ENCODE data around the gene TEDC2. TPM values are rescaled to one million over a fixed set of nuclear protein-coding genes. Genes with fewer than 3 reads are reported as not detected.
A peak's percentile ranks its signal among the peaks of the same experiment; 100 is the strongest.

Gene TEDC2
- total RNA-seq = 1 to 10 TPM in 1 of 4 donors, not detected in 3; 1.5 TPM

GRCh38 chr16:2459647-2460390, at the start of gene TEDC2:
TSS of gene TEDC2 (plus strand) at chr16:2460109. CDS start at chr16:2460145, 36 bp downstream.
- Histone ChIP-seq H3K9me3 (no peaks in the 10 kb centered on the region), H3K27me3 (no peaks in the 10 kb centered on the region), H3K36me3 (peaks cover 0 to 10% (median 9%) of the 10 kb centered on the region in 4 donors), H3K4me3 (peak within 1 kb of the TSS; percentile 53 to 64 (median 59)), H3K4me1 (peaks cover 15 to 20% (median 17%) of the 10 kb centered on the region in 4 donors), H3K27ac (replicated peaks in 1 of 4) (peak within 1 kb of the TSS; percentile 45 to 57 (median 55))
- peak; percentile 98 for DNase-seq (ENCODE audit: extremely low spot score)
- no peak for TF ChIP-seq EP300 (IDR thresholded peaks at IDR 0.05)
- TF ChIP-seq POLR2AphosphoS5 (IDR thresholded peaks at IDR 0.05) = peak in 1 of 2 donors; percentile 77
- intact Hi-C loops (cut with DNase I) = loop anchor here (5.0 kb wide), 1 partner anchor 42 kb away; no protein-coding TSS in a partner anchor
- under 1% methylated on average over 18 of the region's 66 CpGs for WGBS

GRCh38 chr16:2415085-2415484, 44.8 kb upstream of the TEDC2 start:
- H3K36me3 ChIP-seq = no peaks in the 10 kb centered on the region
- peaks cover 0 to 21% (median 0%) of the 10 kb centered on the region in 4 donors for H3K27me3 ChIP-seq
- 40% methylated on average over 1 of the region's 2 CpGs for WGBS
- no peak overlapping the region for H3K4me3 ChIP-seq
- no peaks in the 10 kb centered on the region for H3K9me3 ChIP-seq
- no peaks in the 10 kb centered on the region for H3K4me1 ChIP-seq
- DNase-seq (ENCODE audit: extremely low spot score) = no peak
- H3K27ac ChIP-seq (replicated peaks in 1 of 4) = no peak overlapping the region
- TF ChIP-seq POLR2A (IDR thresholded peaks at IDR 0.05; ENCODE audit: low read depth) (no peak), CTCF (IDR thresholded peaks at IDR 0.05) (no peak), EP300 (IDR thresholded peaks at IDR 0.05) (no peak), POLR2AphosphoS5 (IDR thresholded peaks at IDR 0.05) (no peak)
- intact Hi-C loops (cut with DNase I) = no loop called here

GRCh38 chr16:2420035-2420434, 39.9 kb upstream of the TEDC2 start:
- no peak overlapping the region for H3K27ac ChIP-seq (replicated peaks in 1 of 4)
- no peak overlapping the region for H3K4me3 ChIP-seq
- H3K9me3 ChIP-seq = no peaks in the 10 kb centered on the region
- peaks cover 0 to 15% (median 0%) of the 10 kb centered on the region in 4 donors for H3K27me3 ChIP-seq
- no peaks in the 10 kb centered on the region for H3K36me3 ChIP-seq
- H3K4me1 ChIP-seq = no peaks in the 10 kb centered on the region
- no peak for TF ChIP-seq POLR2AphosphoS5 (IDR thresholded peaks at IDR 0.05)
- no peak for TF ChIP-seq CTCF (IDR thresholded peaks at IDR 0.05)
- no peak for TF ChIP-seq POLR2A (IDR thresholded peaks at IDR 0.05; ENCODE audit: low read depth)
- no peak for TF ChIP-seq EP300 (IDR thresholded peaks at IDR 0.05)
- DNase-seq (ENCODE audit: extremely low spot score) = no peak
- intact Hi-C loops (cut with DNase I) = loop anchor here (5.0 kb wide), 1 partner anchor 78 kb away; the partner anchor contains the start of gene ABCA3

- intact Hi-C loops (cut with DNase I) = loop anchor here (5.0 kb wide), 1 partner anchor 80 kb away; the partner anchor contains the start of gene ABCA3
- WGBS = 82% methylated on average over 4 of the region's 7 CpGs
Measured at GRCh38 chr16:2422123-2422867, 37.6 kb upstream of the TEDC2 start.

More at GRCh38 chr16:2422123-2422867, 37.6 kb upstream of the TEDC2 start:
- no peaks in the 10 kb centered on the region for H3K4me1 ChIP-seq
- DNase-seq (ENCODE audit: extremely low spot score) = no peak
- H3K9me3 ChIP-seq = no peaks in the 10 kb centered on the region
- H3K4me3 ChIP-seq = no peak overlapping the region
- no peaks in the 10 kb centered on the region for H3K36me3 ChIP-seq
- H3K27me3 ChIP-seq = no peaks in the 10 kb centered on the region
- TF ChIP-seq EP300 (IDR thresholded peaks at IDR 0.05) (no peak), POLR2AphosphoS5 (IDR thresholded peaks at IDR 0.05) (no peak), CTCF (IDR thresholded peaks at IDR 0.05) (no peak), POLR2A (IDR thresholded peaks at IDR 0.05; ENCODE audit: low read depth) (no peak)
- no peak overlapping the region for H3K27ac ChIP-seq (replicated peaks in 1 of 4)

Data from esophagus muscularis mucosa (tissue), 4 donors.